GM12878 (cell line): ENCODE measurements around the gene TOMM20.

Source experiments
- BMI1 ChIP-seq: fragments of 450-650 bp; IDR thresholded peaks from 2 replicates; pipeline ENCODE4 v1.6.1; 2016; ENCODE audit warnings: mild to moderate bottlenecking, moderate library complexity, borderline replicate concordance
- CHD2 ChIP-seq: IDR thresholded peaks from 2 replicates; pipeline ENCODE4 v1.6.1; 2011; ENCODE audit warnings: low read depth, low read length, improper control_type of control experiment, borderline replicate concordance
- CTCF ChIP-seq, 3 experiments: IDR thresholded peaks in 2 of 3; conservative IDR thresholded peaks in 1 of 3; 2 replicates each; pipeline ENCODE4 v1.5.1; 2011; ENCODE audit warnings: low read depth in 3 of 3, low read length in 3 of 3, mild to moderate bottlenecking in 3 of 3, control low read depth in 2 of 3, moderate library complexity in 2 of 3, inconsistent platforms in 1 of 3, mixed read lengths in 1 of 3; ENCODE audit not compliant: control insufficient read depth in 2 of 3, insufficient read depth in 1 of 3; ENCODE audit errors: extremely low read depth in 1 of 3
- POLR2A ChIP-seq: IDR thresholded peaks from 2 replicates; pipeline ENCODE4 v1.6.1; 2011; ENCODE audit warnings: low read depth, mild to moderate bottlenecking, low read length
- POLR2AphosphoS5 ChIP-seq: IDR thresholded peaks from 2 replicates; pipeline ENCODE4 v1.6.1; 2011; ENCODE audit warnings: mild to moderate bottlenecking, low read length, inconsistent platforms
- SIN3A ChIP-seq: IDR thresholded peaks from 2 replicates; pipeline ENCODE4 v1.6.1; 2012; ENCODE audit warnings: low read depth, low read length, improper control_type of control experiment
- SMC3 ChIP-seq: IDR thresholded peaks from 2 replicates; pipeline ENCODE4 v1.6.1; 2011; ENCODE audit warnings: low read length, improper control_type of control experiment, borderline replicate concordance
- SP1 ChIP-seq: IDR thresholded peaks from one replicate; pipeline ENCODE4 v1.6.1; 2011; ENCODE audit warnings: low read depth, low read length
- TCF3 ChIP-seq: IDR thresholded peaks from 2 replicates; pipeline ENCODE4 v1.6.1; 2012; ENCODE audit warnings: low read depth, mild to moderate bottlenecking, low read length, borderline replicate concordance; ENCODE audit not compliant: insufficient read depth
- ZBTB40 ChIP-seq: fragments of 450-650 bp; IDR thresholded peaks from 2 replicates; pipeline ENCODE4 v1.6.1; 2016; ENCODE audit warnings: mild to moderate bottlenecking, moderate library complexity, borderline replicate concordance

GRCh38 chr1:235158680-235159079 is 30.0 kb upstream of the TOMM20 start:
- TF ChIP-seq SIN3A (no peak), TCF3 (no peak), CTCF (IDR thresholded peaks at IDR 0.05 in 2 of 3, conservative IDR thresholded peaks at IDR 0.05 in 1 of 3; ENCODE audit: control insufficient read depth in 2 of 3, extremely low read depth in 1 of 3, insufficient read depth in 1 of 3, low read depth in 3 of 3, low read length in 3 of 3) (no peak), SP1 (no peak), BMI1 (no peak), POLR2AphosphoS5 (no peak), POLR2A (no peak), SMC3 (no peak), CHD2 (no peak), ZBTB40 (no peak)
